ENCODE measurements around the gene THAP8.

DNA sequence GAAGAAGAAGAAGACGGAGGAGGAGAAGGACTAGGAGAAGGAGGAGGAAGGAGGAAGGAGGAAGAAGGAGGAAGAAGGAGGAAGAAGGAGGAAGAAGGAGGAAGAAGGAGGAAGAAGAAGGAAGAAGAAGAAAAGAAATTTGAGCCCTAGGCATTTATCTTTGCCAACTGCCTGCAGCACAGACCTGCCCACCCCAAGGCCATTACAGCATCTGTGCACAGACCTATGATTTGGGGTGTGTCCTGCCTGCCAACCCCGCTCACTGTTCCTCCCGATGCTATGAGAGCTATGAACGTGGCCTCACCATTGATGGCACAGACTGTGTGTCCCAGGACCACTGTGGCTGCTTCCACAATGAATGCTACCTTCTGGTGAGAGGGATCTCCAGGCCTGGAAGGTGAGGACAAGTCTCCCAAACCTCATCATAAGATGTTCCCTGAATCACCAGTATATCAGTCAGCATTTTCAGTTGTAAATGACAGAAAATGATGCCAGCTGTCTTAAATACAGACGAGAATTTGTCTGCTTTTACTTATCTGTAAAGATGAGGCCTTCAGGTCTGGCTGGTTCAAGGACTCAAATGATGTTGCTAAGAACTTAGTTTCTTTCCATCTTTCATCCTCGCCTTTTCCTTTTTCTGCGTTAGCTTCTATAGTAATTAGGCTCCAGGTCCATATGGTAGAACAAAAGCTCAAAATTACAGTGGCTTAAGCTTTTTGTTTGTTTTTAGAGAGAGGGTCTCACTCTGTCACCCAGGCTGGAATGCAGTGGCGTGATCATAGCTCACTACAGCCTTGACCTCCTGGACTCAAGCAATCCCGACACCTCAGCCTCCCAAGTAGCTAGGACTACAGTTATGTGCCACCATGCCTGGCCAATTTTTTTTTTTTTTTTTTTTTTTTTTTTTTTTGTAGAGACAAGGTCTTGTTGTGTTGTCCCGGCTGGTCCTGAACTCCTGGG is 63.0 kb downstream of the THAP8 start:
- TF ChIP-seq KDM5A (IDR thresholded peaks at IDR 0.05) = no peak
- no peak for TF ChIP-seq CTCF (IDR thresholded peaks at IDR 0.05)
- TF ChIP-seq MAZ (IDR thresholded peaks at IDR 0.05; ENCODE audit: borderline replicate concordance, low read depth, low read length) = no peak
- TF ChIP-seq RNF2 (IDR thresholded peaks at IDR 0.05; ENCODE audit: borderline replicate concordance, low read depth) = no peak
- TF ChIP-seq EHF (CRISPR knock-in tag; IDR thresholded peaks at IDR 0.05) = no peak
- TF ChIP-seq NPAS2 (CRISPR knock-in tag; IDR thresholded peaks at IDR 0.05; ENCODE audit: borderline replicate concordance) = no peak
- TF ChIP-seq CEBPB (IDR thresholded peaks at IDR 0.05) = no peak
- no peak for TF ChIP-seq BHLHE40 (IDR thresholded peaks at IDR 0.05; ENCODE audit: low read depth, low read length)
- TF ChIP-seq, protein P1, sequence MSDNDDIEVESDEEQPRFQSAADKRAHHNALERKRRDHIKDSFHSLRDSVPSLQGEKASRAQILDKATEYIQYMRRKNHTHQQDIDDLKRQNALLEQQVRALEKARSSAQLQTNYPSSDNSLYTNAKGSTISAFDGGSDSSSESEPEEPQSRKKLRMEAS (IDR thresholded peaks at IDR 0.05) = no peak
- no peak for TF ChIP-seq EP300 (IDR thresholded peaks at IDR 0.05)
- TF ChIP-seq RARB (CRISPR knock-in tag; IDR thresholded peaks at IDR 0.05) = no peak

Measured in A549 (cell line).